Naive thymus-derived CD8-positive, alpha-beta T cell (primary cell): ENCODE results near the gene PARD3B. TPM values are rescaled to one million over a fixed set of nuclear protein-coding genes. Genes with fewer than 3 reads are reported as not detected.

Experiments
- ATAC-seq, 2 donors: fragments of 150-1000 bp; cut with Tn5 transposase in 1 of 2; sonication (Bioruptor Pico), chemical (Tn5 transposase) in 1 of 2; 1 replicate in 1 of 2; 2 replicates in 1 of 2; pipeline ENCODE4 v1.10.0; 2021; ENCODE audit warnings: mild to moderate bottlenecking in 2 of 2, moderate library complexity in 2 of 2
- POLR2A ChIA-PET: fragments of 350-600 bp; sonication (Branson Sonifier 250); formaldehyde crosslinking; loops from one replicate; lab custom pipeline; 2021; ENCODE audit warnings: antibody characterized with exemption; lab: Charles Lee
- DNase-seq, 10 donors: peaks; one replicate each; pipeline versions ENCODE4 v3.0.0 to v3.0.0-alpha.2; 2020 to 2022
- H3K27ac Mint-ChIP-seq, 10 donors: one replicate each; pipeline ENCODE4 v1.8.0; 2020 to 2022; ENCODE audit warnings: mild to moderate bottlenecking in 10 of 10, mixed read lengths in 10 of 10, moderate library complexity in 4 of 10, inconsistent platforms in 1 of 10
- H3K27me3 Mint-ChIP-seq, 5 donors: one replicate each; pipeline ENCODE4 v1.8.0; 2021 to 2022; ENCODE audit warnings: mixed read lengths in 5 of 5
- H3K36me3 Mint-ChIP-seq, 3 donors: one replicate each; pipeline ENCODE4 v1.8.0; 2020 to 2022; ENCODE audit warnings: mixed read lengths in 3 of 3, mild to moderate bottlenecking in 2 of 3, inconsistent platforms in 1 of 3
- H3K4me1 Mint-ChIP-seq, 4 donors: one replicate each; pipeline ENCODE4 v1.8.0; 2021 to 2022; ENCODE audit warnings: mixed read lengths in 4 of 4
- H3K4me3 Mint-ChIP-seq, 10 donors: one replicate each; pipeline ENCODE4 v1.8.0; 2020 to 2022; ENCODE audit warnings: mild to moderate bottlenecking in 10 of 10, mixed read lengths in 10 of 10, moderate library complexity in 6 of 10, inconsistent platforms in 1 of 10
- H3K9me3 Mint-ChIP-seq, 9 donors: one replicate each; pipeline ENCODE4 v1.8.0; 2020 to 2022; ENCODE audit warnings: mixed read lengths in 9 of 9, mild to moderate bottlenecking in 3 of 9, inconsistent platforms in 1 of 9, moderate library complexity in 1 of 9
- polyA plus RNA-seq, 3 donors: library from polyadenylated mRNA; unstranded; fragments of 300-500 nt; fragmentation: Illumina TruSeq; gene quantifications; one replicate each; pipeline ENCODE4 v1.2.3, GENCODE V29; 2021
- total RNA-seq, 8 experiments: library from RNA in 2 of 8; stranded (reverse) in 2 of 8; gene quantifications; one replicate each; pipeline ENCODE4 v1.2.3 and lab custom pipeline; 2021 to 2026

The PARD3B gene
- total and polyA plus RNA-seq, 5 experiments from 2014 or later = 0.22 to 3.8 (median 1.3) TPM; not detected in 1

DNA sequence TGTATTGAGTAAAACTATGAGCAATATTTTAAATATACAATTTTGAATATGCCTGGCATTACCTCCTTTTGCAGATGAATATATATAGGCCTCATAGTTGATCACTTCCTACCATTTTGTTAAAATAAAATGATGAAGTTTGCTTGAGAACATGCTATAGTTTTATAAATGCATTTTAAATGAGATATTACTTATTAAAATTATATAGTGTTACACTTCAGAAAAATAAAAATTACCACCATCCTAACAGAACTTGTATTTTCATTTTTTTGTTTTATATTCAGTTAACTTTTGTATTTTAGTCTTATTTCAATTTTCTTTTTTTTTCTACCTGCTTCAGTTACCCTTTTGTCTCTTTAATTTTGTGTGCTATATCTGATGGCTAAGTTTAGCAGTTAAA, 426.9 kb downstream of the PARD3B start:
- Mint-ChIP-seq H3K9me3 (peaks cover 0 to 9% (median 1%) of the 10 kb centered on the region in 9 donors), H3K27ac (peak overlapping the region in 3 of 10 donors; percentile 52 to 95 (median 95)), H3K36me3 (peaks cover 0 to 2% (median 2%) of the 10 kb centered on the region in 3 donors), H3K27me3 (no peaks in the 10 kb centered on the region), H3K4me1 (peaks cover 24 to 48% (median 46%) of the 10 kb centered on the region in 4 donors), H3K4me3 (no peak overlapping the region)
- POLR2A ChIA-PET = interaction anchor here (0.7 to 2.0 kb wide), 6 partner anchors 10 to 104 kb away, joined by 3 to 5 read pairs (median 4); no protein-coding TSS in a partner anchor
- DNase-seq = no peak
- ATAC-seq = no peak

DNA sequence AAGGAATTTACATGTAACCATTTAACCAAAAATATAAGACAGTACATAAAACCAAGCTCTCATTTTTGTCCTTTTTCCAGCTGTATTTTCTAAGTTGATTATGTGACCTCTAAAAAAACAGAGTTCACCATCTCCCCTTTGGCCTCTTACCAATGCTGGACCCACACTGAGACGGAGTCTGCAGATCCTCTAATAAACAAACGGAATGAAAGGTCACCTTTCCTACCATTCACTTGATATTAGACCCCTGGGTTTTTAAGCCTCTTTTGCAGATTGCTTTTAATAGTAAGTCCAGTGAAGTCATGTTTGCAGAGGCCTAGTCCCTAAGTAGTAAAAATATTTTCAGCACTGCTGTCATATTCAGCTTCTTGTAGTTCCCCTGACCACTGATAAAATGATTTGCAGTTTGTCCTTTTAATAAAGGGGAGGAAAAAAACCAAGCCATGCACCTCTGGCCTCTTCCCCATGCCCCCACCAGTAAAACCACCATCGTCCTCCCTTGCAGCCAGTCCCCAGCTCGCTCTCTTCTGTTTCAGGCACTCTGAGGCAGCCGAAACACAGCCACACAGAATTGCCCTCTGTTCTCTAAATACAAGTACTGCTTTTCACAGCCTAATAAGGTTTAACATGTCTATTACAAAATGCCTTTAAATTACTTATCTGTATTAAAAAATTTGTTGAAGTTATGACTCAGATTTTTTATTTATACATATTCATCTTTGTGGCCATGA, 427.5 kb downstream of the PARD3B start:
- peaks cover 17 to 42% (median 40%) of the 10 kb centered on the region in 4 donors for H3K4me1 Mint-ChIP-seq
- peaks cover 0 to 2% (median 0%) of the 10 kb centered on the region in 3 donors for H3K36me3 Mint-ChIP-seq
- no peak for ATAC-seq
- POLR2A ChIA-PET = interaction anchor here (2.0 kb wide), 1 partner anchor 10 kb away, joined by 5 read pairs; no protein-coding TSS in a partner anchor
- H3K9me3 Mint-ChIP-seq = peaks cover 0 to 9% (median 2%) of the 10 kb centered on the region in 9 donors
- no peak for DNase-seq
- H3K4me3 Mint-ChIP-seq = peak overlapping the region in 2 of 10 donors; percentile 24 to 51
- peak overlapping the region in 9 of 10 donors; percentile 18 to 85 (median 64) for H3K27ac Mint-ChIP-seq
- no peaks in the 10 kb centered on the region for H3K27me3 Mint-ChIP-seq

DNA sequence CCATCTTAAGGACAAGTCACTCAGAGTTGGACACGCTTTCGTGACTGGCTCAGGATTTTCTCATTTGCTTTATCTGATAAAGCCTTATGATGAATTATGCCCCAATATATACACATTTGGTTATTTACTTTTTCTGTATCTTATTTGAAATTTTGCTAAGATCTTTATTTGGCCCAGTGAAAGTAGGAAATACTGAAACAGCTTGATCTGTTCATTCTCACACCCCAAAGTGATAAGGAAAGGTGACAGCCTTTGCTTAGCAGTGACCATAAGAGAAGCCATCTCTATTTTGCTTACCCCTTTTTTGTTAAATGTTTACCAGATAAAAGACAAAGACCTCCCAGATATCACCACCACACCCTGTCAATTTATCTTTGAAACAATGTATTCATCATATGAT, 428.3 kb downstream of the PARD3B start:
- Mint-ChIP-seq H3K4me1 (peaks cover 12 to 34% (median 32%) of the 10 kb centered on the region in 4 donors), H3K27me3 (no peaks in the 10 kb centered on the region)

DNA sequence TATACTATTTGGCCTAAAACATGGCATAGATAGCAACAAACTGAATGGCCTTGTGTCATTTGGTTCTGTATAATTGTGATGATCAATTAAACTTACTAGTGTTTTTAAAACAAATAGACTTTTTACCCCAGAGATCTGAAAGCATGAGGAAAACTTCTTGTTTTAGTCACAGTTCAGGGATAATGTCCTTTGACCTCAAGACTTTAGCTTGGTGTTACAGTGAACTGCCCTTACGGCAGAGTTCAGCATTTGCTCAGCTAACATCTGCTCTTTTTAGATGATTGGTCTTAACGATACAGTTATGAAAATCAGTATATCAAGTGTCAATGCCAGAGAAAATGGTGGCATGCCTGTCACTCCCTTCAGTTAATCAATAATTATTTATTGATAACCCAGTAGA, 429.2 kb downstream of the PARD3B start:
- POLR2A ChIA-PET = no interaction called here
- no peaks in the 10 kb centered on the region for H3K27me3 Mint-ChIP-seq
- H3K36me3 Mint-ChIP-seq = no peaks in the 10 kb centered on the region
- peaks cover 12 to 27% (median 25%) of the 10 kb centered on the region in 4 donors for H3K4me1 Mint-ChIP-seq
- peaks cover 0 to 7% (median 4%) of the 10 kb centered on the region in 9 donors for H3K9me3 Mint-ChIP-seq
- ATAC-seq = no peak
- no peak for DNase-seq
- no peak overlapping the region for H3K27ac Mint-ChIP-seq
- H3K4me3 Mint-ChIP-seq = no peak overlapping the region

More for the DNA sequence above, 428.3 kb downstream of the PARD3B start:
- ATAC-seq (no peak), DNase-seq (no peak)
- Mint-ChIP-seq H3K9me3 (peaks cover 0 to 4% (median 2%) of the 10 kb centered on the region in 9 donors), H3K36me3 (no peaks in the 10 kb centered on the region), H3K27ac (peak overlapping the region in 6 of 10 donors; percentile 1 to 64 (median 46)), H3K4me3 (no peak overlapping the region)
- POLR2A ChIA-PET = no interaction called here

DNA sequence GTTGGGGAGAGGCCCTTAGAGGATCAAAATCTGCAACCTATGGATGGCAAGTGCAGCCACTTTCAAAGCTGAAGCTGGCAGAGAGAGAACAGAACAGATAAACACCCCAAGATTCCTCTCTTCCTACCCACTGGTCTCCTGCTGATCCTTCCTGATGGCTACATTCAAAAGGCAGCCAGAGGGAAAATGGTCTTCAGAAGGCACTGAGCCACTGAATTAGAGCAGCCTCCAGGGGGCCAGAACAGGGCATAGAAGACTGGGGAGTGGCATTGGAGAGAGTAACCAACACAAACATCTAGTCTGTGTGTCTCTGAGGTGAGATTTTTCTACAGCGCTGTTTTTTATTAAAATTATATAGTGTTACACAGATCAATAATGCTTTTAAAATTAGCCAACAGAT, 432.6 kb downstream of the PARD3B start:
- H3K27me3 Mint-ChIP-seq = no peaks in the 10 kb centered on the region
- H3K4me3 Mint-ChIP-seq = no peak overlapping the region
- DNase-seq (no peak), ATAC-seq (no peak)
- peak overlapping the region in 1 of 10 donors; percentile 19 for H3K27ac Mint-ChIP-seq
- H3K36me3 Mint-ChIP-seq = no peaks in the 10 kb centered on the region
- POLR2A ChIA-PET = interaction anchor here (0.7 kb wide), 1 partner anchor 102 kb away, joined by 5 read pairs; no protein-coding TSS in a partner anchor
- H3K9me3 Mint-ChIP-seq = peaks cover 0 to 11% (median 3%) of the 10 kb centered on the region in 9 donors
- H3K4me1 Mint-ChIP-seq = peaks cover 5 to 19% (median 12%) of the 10 kb centered on the region in 4 donors

DNA sequence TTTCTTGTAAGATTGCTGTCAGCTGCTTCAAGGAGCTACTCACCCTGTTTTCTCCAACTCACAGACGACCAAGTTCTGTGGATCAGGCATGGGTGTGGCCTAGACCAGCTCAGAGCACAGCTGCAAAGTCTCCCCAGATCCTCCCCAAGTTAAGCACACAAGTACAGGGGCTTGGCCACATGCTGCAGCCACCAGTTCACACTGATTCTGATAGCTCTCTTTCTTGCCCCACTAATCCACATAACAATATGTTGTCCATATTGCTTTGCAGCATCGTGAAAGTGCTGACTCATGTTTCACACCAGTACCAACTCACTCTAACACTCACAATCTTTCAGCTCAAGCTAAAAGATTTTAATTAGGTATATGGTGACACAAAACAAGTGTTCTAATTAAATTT, 437.0 kb downstream of the PARD3B start:
- peaks cover 0 to 15% (median 3%) of the 10 kb centered on the region in 9 donors for H3K9me3 Mint-ChIP-seq
- DNase-seq (no peak), ATAC-seq (no peak)
- H3K36me3 Mint-ChIP-seq = no peaks in the 10 kb centered on the region
- H3K4me3 Mint-ChIP-seq = peak overlapping the region in 1 of 10 donors; percentile 5
- POLR2A ChIA-PET = interaction anchor here (1.1 to 1.5 kb wide), 4 partner anchors 11 to 15 kb away, joined by 3 to 5 read pairs (median 4); no protein-coding TSS in a partner anchor
- H3K4me1 Mint-ChIP-seq = peaks cover 5 to 16% (median 9%) of the 10 kb centered on the region in 4 donors
- H3K27me3 Mint-ChIP-seq = no peaks in the 10 kb centered on the region
- H3K27ac Mint-ChIP-seq = peak overlapping the region in 5 of 10 donors; percentile 24 to 79 (median 65)

DNA sequence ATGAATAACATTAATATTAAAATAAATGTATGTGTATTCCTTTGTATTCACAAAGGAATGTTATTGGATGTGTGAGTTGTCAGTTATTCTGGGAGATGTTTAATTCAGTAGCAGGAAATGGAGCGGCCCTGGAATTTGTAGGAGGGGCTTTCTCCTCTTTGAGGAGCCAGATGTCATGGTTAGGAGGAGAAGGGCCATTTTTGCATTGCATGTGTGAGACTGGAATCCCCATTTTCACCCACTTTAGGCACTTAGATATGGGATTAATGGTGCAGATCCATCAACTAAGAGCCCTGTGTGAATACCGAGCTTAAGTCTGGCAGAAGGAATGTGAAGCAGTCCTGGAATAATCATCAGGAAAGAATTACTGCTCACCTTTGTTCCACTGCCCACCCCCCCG, 439.2 kb downstream of the PARD3B start:
- Mint-ChIP-seq H3K4me1 (peaks cover 12 to 20% (median 17%) of the 10 kb centered on the region in 4 donors), H3K4me3 (no peak overlapping the region), H3K9me3 (peaks cover 0 to 18% (median 2%) of the 10 kb centered on the region in 9 donors), H3K27me3 (no peaks in the 10 kb centered on the region), H3K27ac (no peak overlapping the region), H3K36me3 (no peaks in the 10 kb centered on the region)
- ATAC-seq (no peak), DNase-seq (no peak)
- POLR2A ChIA-PET = interaction anchor here (1.9 kb wide), 1 partner anchor 14 kb away, joined by 8 read pairs; no protein-coding TSS in a partner anchor

DNA sequence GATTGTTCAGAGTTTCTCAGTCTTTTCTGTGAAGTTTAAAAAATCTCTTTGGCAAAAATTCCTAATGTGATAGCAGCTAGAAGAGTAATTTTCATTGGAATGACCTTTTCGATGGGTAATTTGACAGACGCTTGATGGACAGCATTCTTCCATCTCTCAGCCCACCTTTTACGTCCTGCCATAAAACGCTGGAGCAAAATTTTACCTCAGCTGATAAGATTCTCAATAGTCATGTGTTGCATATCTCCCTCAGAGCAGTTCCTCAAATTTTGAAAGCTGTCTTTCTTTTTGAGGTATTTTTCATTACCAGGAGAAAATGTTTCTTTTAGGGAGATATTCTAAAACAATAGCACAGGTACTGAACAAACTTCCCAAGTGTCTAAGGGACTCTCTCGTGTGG, 441.4 kb downstream of the PARD3B start:
- DNase-seq = no peak
- peak overlapping the region in 1 of 10 donors; percentile 81 for H3K27ac Mint-ChIP-seq
- H3K9me3 Mint-ChIP-seq = peaks cover 0 to 16% (median 0%) of the 10 kb centered on the region in 9 donors
- H3K4me1 Mint-ChIP-seq = peaks cover 10 to 19% (median 16%) of the 10 kb centered on the region in 4 donors
- no peak for ATAC-seq
- H3K27me3 Mint-ChIP-seq = no peaks in the 10 kb centered on the region
- H3K4me3 Mint-ChIP-seq = no peak overlapping the region
- no peaks in the 10 kb centered on the region for H3K36me3 Mint-ChIP-seq
- POLR2A ChIA-PET = interaction anchor here (0.7 to 2.3 kb wide), 3 partner anchors 16 to 30 kb away, joined by 4 to 8 read pairs (median 6); no protein-coding TSS in a partner anchor

DNA sequence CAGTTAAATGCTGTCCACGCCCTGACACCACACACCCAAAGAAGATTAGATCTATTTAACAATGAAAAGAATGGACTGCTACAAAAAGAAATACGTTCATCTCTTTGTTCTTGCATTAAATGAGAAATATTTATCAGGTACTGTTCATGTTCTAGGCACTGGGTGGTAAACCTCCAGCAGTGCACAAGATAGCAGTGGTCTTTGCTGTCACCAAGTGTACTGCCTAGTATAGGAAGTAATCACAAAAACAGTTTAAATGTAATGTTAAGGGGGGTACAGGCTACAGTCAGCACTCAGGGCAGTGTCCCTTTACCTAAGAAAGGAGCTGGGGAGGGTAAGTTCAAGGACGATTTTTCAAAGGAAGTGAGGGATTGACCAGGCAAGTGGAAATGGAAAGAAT, 443.6 kb downstream of the PARD3B start:
- Mint-ChIP-seq H3K4me3 (no peak overlapping the region), H3K27ac (peak overlapping the region in 5 of 10 donors; percentile 20 to 77 (median 57)), H3K4me1 (peaks cover 3 to 13% (median 7%) of the 10 kb centered on the region in 4 donors), H3K36me3 (no peaks in the 10 kb centered on the region), H3K27me3 (no peaks in the 10 kb centered on the region), H3K9me3 (peaks cover 0 to 16% (median 0%) of the 10 kb centered on the region in 9 donors)
- ATAC-seq (peak; percentile 54 to 55), DNase-seq (no peak)
- POLR2A ChIA-PET = no interaction called here

DNA sequence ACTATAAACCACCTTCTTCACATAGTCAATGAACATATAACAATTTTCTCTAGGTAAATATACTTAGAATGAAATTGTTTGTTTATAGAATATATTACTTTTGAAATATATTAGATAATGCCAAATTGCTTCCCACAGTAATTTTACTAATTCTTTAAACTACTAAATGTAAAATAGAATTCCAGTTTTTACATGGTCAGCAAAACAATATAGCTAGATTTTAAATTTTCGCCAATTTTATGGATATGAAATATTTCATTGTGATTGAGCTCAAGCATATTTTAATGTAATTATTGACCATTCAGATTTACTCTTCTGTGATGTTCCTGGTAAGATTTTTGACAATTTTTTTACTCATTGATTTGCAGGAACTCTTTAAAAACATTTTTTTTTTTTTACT, 444.6 kb downstream of the PARD3B start:
- H3K4me1 Mint-ChIP-seq = peaks cover 3 to 13% (median 6%) of the 10 kb centered on the region in 4 donors
- ATAC-seq (no peak), DNase-seq (no peak)
- no peaks in the 10 kb centered on the region for H3K36me3 Mint-ChIP-seq
- H3K4me3 Mint-ChIP-seq = no peak overlapping the region
- peaks cover 0 to 16% (median 0%) of the 10 kb centered on the region in 9 donors for H3K9me3 Mint-ChIP-seq
- H3K27me3 Mint-ChIP-seq = no peaks in the 10 kb centered on the region
- POLR2A ChIA-PET = no interaction called here
- no peak overlapping the region for H3K27ac Mint-ChIP-seq

DNA sequence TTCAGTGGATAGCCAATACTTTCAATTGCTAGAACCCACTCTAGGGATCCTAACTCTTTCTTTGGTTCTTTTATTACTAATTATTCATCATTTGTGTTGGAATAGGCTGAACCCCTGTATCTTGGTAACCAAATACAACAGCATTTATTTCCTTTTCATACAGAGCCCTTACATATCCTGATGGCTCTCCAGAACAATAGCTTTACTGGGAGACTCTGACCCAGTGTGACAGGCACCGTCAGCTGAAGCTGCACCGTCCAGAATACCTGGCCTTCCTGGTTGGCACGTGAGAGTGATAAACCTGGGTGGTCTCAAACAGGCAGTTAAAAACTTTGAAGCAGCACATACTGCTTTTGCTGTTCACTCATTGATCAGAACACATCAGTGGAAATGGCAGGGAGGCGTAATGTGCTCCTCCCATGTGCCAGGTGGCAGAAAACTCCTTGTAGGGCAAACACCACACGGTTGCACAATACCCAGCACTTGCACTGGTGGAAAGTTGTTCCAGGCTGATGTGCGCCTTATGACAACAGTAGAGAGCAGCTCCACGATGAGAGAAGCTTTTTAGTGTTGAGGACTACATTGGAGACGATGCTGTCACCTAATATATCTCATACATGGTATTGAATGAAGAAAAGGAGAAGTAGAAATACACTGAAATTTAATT, 456.2 kb downstream of the PARD3B start:
- ATAC-seq (no peak), DNase-seq (no peak)
- no peaks in the 10 kb centered on the region for H3K36me3 Mint-ChIP-seq
- no peak overlapping the region for H3K4me3 Mint-ChIP-seq
- H3K27ac Mint-ChIP-seq = peak overlapping the region in 1 of 10 donors; percentile 25
- H3K9me3 Mint-ChIP-seq = peaks cover 0 to 10% (median 4%) of the 10 kb centered on the region in 9 donors
- no peaks in the 10 kb centered on the region for H3K27me3 Mint-ChIP-seq
- POLR2A ChIA-PET = no interaction called here
- peaks cover 10 to 30% (median 15%) of the 10 kb centered on the region in 4 donors for H3K4me1 Mint-ChIP-seq

DNA sequence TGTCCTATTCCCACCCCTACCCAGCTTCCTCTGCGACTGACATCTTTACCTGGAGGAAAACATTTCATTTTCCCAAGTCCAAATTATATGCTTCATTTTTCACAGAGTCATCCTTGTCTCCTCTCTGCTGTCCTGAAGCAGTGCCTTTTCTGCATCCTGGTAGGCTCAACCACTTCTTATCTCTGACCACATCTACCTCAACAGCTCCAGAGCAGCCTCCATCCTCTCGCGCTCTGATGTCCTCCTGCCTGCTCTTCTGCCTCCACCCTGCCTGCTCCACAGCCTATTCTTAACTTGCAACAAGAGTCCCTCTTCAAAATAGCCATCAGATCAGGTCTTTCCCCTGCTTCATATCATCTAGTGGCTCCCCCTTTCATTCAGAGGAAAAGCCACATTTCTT, 457.1 kb downstream of the PARD3B start:
- H3K27ac Mint-ChIP-seq = peak overlapping the region in 4 of 10 donors; percentile 1 to 81 (median 27)
- ATAC-seq (peak; percentile 39 to 65), DNase-seq (peak in 1 of 10 donors; percentile 12)
- H3K36me3 Mint-ChIP-seq = no peaks in the 10 kb centered on the region
- peaks cover 10 to 37% (median 17%) of the 10 kb centered on the region in 4 donors for H3K4me1 Mint-ChIP-seq
- H3K27me3 Mint-ChIP-seq = no peaks in the 10 kb centered on the region
- POLR2A ChIA-PET = interaction anchor here (0.5 to 1.2 kb wide), 2 partner anchors 30 to 58 kb away, joined by 3 to 4 read pairs; no protein-coding TSS in a partner anchor
- H3K9me3 Mint-ChIP-seq = peaks cover 0 to 13% (median 3%) of the 10 kb centered on the region in 9 donors
- H3K4me3 Mint-ChIP-seq = peak overlapping the region in 3 of 10 donors; percentile 5 to 49 (median 16)
